ENCODE measurements around the gene CYP3A5.
"Not testable (repeated sequence)": the region's sequence is repeated elsewhere in the genome, so short reads cannot be mapped to it uniquely, and the experiment has no call there.

Gene CYP3A5

GRCh38 chr7:99693100-99693426 is 13.3 kb upstream of the CYP3A5 start:
- Histone ChIP-seq H3K27ac (replicated peaks) (no peak overlapping the region), H3K27me3 (ENCODE audit: insufficient read depth, poor library complexity, severe bottlenecking) (no peaks in the 10 kb centered on the region), H3K4me3 (replicated peaks; ENCODE audit: insufficient read depth, low read length) (no peak overlapping the region)
- DNase-seq (ENCODE audit: low read depth in 1 of 2, low spot score in 1 of 2) = no peak
- TF ChIP-seq SPI1 (IDR thresholded peaks at IDR 0.05; ENCODE audit: borderline replicate concordance, low read depth) = no peak
- TF ChIP-seq REST (IDR thresholded peaks at IDR 0.05; ENCODE audit: insufficient replicate concordance, low read depth) = no peak
- no peak for TF ChIP-seq POLR2AphosphoS5 (IDR thresholded peaks at IDR 0.05; ENCODE audit: low read depth)
- no peak for TF ChIP-seq GABPA (IDR thresholded peaks at IDR 0.05; ENCODE audit: low read depth)
- TF ChIP-seq CTCF (IDR thresholded peaks at IDR 0.05; ENCODE audit: insufficient read depth, low read length) = no peak

- H3K4me3 ChIP-seq (replicated peaks; ENCODE audit: insufficient read depth, low read length); H3K27me3 ChIP-seq (ENCODE audit: insufficient read depth, poor library complexity, severe bottlenecking); DNase-seq (ENCODE audit: low read depth in 1 of 2, low spot score in 1 of 2); H3K27ac ChIP-seq (replicated peaks): not testable (repeated sequence)
Observed at GRCh38 chr7:99692563-99692962, 12.8 kb upstream of the CYP3A5 start.

GRCh38 chr7:99691658-99692057 is 11.9 kb upstream of the CYP3A5 start:
- not testable (repeated sequence) for H3K27ac ChIP-seq (replicated peaks); DNase-seq (ENCODE audit: low read depth in 1 of 2, low spot score in 1 of 2); H3K4me3 ChIP-seq (replicated peaks; ENCODE audit: insufficient read depth, low read length); H3K27me3 ChIP-seq (ENCODE audit: insufficient read depth, poor library complexity, severe bottlenecking)

DNA sequence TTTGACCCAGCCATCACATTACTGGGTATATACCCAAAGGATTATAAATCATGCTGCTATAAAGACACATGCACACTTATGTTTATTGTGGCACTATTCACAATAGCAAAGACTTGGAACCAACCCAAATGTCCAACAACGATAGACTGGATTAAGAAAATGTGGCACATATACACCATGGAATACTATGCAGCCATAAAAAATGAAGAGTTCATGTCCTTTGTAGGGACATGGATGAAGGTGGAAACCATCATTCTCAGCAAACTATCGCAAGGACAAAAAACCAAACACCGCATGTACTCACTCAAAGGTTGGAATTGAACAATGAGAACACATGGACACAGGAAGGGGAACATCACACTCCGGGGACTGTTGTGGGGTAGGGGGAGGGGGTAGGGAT is 11.1 kb upstream of the CYP3A5 start:
- not testable (repeated sequence) for H3K4me3 ChIP-seq (replicated peaks; ENCODE audit: insufficient read depth, low read length); DNase-seq (ENCODE audit: low read depth in 1 of 2, low spot score in 1 of 2); H3K27ac ChIP-seq (replicated peaks); H3K27me3 ChIP-seq (ENCODE audit: insufficient read depth, poor library complexity, severe bottlenecking)

DNA sequence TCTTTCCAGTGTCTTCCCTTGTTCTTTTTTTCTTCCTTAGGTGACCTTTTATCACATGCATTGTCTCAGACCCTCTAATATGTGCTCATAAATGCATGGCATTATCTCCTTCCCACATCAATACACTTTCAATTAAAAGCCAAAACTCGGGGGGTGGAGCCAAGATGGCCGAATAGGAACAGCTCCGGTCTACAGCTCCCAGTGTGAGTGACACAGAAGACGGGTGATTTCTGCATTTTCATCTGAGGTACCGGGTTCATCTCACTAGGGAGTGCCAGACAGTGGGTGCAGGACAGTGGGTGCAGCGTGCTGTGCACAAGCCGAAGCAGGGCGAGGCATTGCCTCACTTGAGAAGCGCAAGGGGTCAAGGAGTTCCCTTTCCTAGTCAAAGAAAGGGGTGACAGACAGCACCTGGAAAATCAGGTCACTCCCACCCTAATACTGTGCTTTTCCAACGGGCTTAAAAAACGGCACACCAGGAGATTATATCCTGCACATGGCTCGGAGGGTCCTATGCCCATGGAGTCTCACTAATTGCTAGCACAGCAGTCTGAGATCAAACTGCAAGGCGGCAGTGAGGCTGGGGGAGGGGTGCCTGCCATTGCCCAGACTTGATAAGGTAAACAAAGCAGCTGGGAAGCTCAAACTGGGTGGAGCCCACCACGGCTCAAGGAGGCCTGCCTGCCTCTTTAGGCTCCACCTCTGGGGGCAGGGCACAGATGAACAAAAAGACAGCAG is 6.2 kb upstream of the CYP3A5 start:
- not testable (repeated sequence) for H3K27me3 ChIP-seq (ENCODE audit: insufficient read depth, poor library complexity, severe bottlenecking); DNase-seq (ENCODE audit: low read depth in 1 of 2, low spot score in 1 of 2); H3K4me3 ChIP-seq (replicated peaks; ENCODE audit: insufficient read depth, low read length); H3K27ac ChIP-seq (replicated peaks)

DNA sequence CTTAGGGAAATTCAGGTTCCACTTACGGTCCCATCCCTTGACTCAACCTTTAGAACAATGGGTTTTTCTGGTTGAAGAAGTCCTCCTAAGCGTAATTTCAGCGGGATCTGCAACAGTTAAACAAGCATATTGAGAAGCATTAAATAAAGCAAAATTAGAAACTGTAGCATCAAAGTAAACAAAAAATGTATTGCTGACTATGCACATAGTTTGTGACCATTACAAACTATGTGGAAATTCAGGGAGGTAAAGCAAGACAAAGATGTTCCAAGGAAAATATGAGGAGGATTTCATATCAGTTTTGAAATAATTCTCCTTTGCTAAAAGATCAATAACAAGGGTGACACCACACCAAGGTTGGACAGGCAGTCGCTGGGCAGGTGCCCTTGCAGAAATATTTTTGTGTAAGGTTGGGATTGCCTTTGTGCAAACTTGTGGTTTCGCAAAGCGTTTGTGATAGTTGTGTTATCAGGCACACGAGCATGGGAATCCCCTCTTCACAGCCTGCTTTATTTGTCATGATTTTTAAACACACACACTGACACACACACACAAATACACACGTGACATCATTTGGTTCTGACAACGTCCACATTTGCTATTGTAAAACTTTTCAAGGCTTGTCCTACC is 5.4 kb upstream of the CYP3A5 start:
- no peak overlapping the region for H3K4me3 ChIP-seq (replicated peaks; ENCODE audit: insufficient read depth, low read length)
- no peak overlapping the region for H3K27ac ChIP-seq (replicated peaks)
- no peaks in the 10 kb centered on the region for H3K27me3 ChIP-seq (ENCODE audit: insufficient read depth, poor library complexity, severe bottlenecking)
- TF ChIP-seq REST (IDR thresholded peaks at IDR 0.05; ENCODE audit: insufficient replicate concordance, low read depth) = no peak
- no peak for TF ChIP-seq CTCF (IDR thresholded peaks at IDR 0.05; ENCODE audit: insufficient read depth, low read length)
- TF ChIP-seq SPI1 (IDR thresholded peaks at IDR 0.05; ENCODE audit: borderline replicate concordance, low read depth) = no peak
- no peak for TF ChIP-seq POLR2AphosphoS5 (IDR thresholded peaks at IDR 0.05; ENCODE audit: low read depth)
- TF ChIP-seq GABPA (IDR thresholded peaks at IDR 0.05; ENCODE audit: low read depth) = no peak
- DNase-seq (ENCODE audit: low read depth in 1 of 2, low spot score in 1 of 2) = no peak
